ENCODE measurements around the gene LCN12. TPM values are rescaled to one million over a fixed set of nuclear protein-coding genes. Genes with fewer than 3 reads are reported as not detected.

The LCN12 gene
- total RNA-seq, 4 donors from 2014 or later, result not detected

DNA sequence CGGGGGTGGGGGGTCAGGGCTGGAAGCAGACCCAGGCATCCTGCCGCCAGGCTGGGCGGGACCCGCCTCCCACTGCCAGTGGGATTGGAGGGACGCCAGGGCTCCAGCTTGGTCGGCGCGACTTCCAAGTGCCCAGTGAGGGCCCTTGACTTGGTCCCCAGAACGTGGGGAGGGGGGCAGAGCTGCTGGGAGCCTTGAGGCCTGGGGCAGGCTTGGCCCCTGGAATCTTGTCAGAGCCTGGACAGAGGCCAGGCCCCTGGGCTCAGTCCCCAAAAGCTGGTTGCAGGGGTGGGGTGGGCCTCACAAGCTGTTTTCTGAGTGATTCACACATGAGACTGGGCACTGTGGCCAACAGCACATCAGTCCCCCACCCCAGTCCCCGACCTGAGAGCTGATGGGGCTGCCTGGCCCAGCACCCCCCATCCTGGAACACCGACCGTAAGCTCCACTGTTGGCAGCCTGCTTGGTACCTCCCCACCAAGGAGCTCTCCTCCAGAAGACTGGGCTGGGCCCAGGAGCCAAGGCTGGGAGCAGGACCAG lies 43.8 kb downstream of the LCN12 start:
- intact Hi-C loops (cut with DNase I), result no loop called here
- H3K4me3 ChIP-seq, result peak overlapping the region; percentile 31 to 75 (median 50)
- peaks cover 51 to 91% (median 55%) of the 10 kb centered on the region in 3 donors for H3K4me1 ChIP-seq
- peaks cover 0 to 2% (median 0%) of the 10 kb centered on the region in 3 donors for H3K9me3 ChIP-seq
- peaks cover 0 to 29% (median 0%) of the 10 kb centered on the region in 4 donors for H3K27me3 ChIP-seq
- WGBS, 2 donors, result 8 to 17% methylated on average over 2 to 7 of the region's 12 CpGs
- H3K27ac ChIP-seq, result peak overlapping the region; percentile 66 to 92 (median 80)
- peaks cover 0 to 16% (median 0%) of the 10 kb centered on the region in 3 donors for H3K36me3 ChIP-seq
- DNase-seq, result no peak
- TF ChIP-seq, protein P1, sequence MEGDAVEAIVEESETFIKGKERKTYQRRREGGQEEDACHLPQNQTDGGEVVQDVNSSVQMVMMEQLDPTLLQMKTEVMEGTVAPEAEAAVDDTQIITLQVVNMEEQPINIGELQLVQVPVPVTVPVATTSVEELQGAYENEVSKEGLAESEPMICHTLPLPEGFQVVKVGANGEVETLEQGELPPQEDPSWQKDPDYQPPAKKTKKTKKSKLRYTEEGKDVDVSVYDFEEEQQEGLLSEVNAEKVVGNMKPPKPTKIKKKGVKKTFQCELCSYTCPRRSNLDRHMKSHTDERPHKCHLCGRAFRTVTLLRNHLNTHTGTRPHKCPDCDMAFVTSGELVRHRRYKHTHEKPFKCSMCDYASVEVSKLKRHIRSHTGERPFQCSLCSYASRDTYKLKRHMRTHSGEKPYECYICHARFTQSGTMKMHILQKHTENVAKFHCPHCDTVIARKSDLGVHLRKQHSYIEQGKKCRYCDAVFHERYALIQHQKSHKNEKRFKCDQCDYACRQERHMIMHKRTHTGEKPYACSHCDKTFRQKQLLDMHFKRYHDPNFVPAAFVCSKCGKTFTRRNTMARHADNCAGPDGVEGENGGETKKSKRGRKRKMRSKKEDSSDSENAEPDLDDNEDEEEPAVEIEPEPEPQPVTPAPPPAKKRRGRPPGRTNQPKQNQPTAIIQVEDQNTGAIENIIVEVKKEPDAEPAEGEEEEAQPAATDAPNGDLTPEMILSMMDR (IDR thresholded peaks at IDR 0.05), result no peak

DNA sequence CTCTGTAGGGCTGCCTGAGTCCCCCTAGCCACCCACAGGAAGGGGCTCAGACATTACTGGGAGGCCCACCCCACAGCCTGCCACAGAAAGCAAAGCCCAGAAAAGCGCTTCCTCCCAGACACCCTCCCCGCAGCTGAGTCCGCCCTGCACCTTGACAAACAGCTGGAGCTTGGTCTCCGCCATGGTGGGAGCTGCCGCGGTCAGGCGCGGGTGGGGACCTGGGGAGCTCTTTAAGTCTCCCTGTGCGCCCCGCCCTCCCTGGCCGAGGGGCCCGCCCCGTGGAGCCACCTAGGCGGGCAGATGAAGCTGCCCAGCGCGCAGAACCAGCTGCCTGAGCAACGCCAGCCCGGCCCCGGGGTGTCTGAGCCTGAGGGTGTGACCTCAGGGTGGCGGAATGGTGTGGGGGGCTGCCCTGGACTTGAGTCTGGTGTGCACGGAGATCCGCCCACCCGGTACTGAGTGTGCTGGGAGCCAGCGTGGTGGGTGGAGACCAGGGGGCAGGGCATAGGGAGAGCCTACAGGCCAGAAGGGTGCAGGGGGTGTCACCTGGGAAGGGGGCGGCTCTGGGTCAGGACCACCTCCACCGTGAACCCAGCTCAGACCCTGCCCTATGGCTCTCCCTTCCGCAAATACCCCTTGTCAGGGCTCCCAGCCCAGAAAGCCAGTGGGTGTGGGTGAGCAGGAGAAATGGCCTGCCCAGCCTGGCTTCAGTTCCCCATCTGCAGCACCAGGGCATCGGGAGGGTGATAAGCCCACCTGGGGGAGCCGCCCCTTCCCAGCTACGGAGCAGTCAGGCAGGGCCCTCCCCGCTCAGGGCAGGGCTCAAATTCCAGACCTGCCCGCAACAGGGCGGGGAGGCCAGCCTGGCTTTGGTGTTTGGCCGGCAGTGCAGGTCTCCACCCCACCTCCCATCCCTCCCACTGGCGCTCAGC lies 44.6 kb downstream of the LCN12 start, which contains the start of gene CLIC3:
CLIC3 (minus strand) TSS at position 208 of the 932 bp plus-strand sequence; CDS start at position 183, 25 bp downstream.
- no peaks in the 10 kb centered on the region for H3K9me3 ChIP-seq
- 15% methylated on average over 3 of the region's 35 CpGs; no CpG with 5 or more reads in 1 of the 2 donors for WGBS, 2 donors
- peak in 1 of 4 donors; percentile 26 for TF ChIP-seq POLR2A (IDR thresholded peaks at IDR 0.05)
- TF ChIP-seq, protein P1 (IDR thresholded peaks at IDR 0.05), result no peak
- H3K27ac ChIP-seq, result peak within 1 kb of the TSS; percentile 66 to 92 (median 80)
- H3K4me3 ChIP-seq, result peak within 1 kb of the TSS; percentile 31 to 75 (median 50)
- peaks cover 51 to 87% (median 55%) of the 10 kb centered on the region in 3 donors for H3K4me1 ChIP-seq
- H3K36me3 ChIP-seq, result peaks cover 0 to 16% (median 0%) of the 10 kb centered on the region in 3 donors
- intact Hi-C loops (cut with DNase I), result no loop called here
- peaks cover 0 to 29% (median 0%) of the 10 kb centered on the region in 4 donors for H3K27me3 ChIP-seq
- DNase-seq, result no peak

DNA sequence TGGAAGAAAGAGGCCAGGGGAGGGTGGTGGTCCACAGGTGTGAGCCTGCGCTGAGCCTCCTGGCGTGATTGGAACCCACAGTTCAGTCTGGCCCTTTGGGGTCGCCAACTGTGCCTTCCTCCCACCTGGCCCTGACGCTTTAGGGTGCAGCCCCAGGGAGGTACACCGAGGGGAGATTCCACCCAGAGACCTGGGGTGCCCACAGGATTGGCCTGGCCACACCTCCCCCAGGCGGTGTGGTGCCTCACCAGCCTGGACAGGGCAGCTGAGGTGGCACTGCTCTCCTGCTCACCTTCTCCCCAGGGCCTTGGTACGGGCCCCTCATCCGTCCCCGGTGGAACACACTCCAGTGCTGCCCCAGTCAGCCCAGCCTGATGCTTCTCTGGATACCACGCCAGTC lies 45.3 kb downstream of the LCN12 start:
- Histone ChIP-seq H3K4me1 (peaks cover 51 to 80% (median 55%) of the 10 kb centered on the region in 3 donors), H3K9me3 (no peaks in the 10 kb centered on the region), H3K36me3 (peaks cover 0 to 16% (median 0%) of the 10 kb centered on the region in 3 donors), H3K27ac (peak overlapping the region; percentile 66 to 92 (median 80)), H3K27me3 (peaks cover 0 to 29% (median 0%) of the 10 kb centered on the region in 4 donors), H3K4me3 (peak overlapping the region in 2 of 4 donors; percentile 37 to 75)
- TF ChIP-seq, protein P1 (IDR thresholded peaks at IDR 0.05), result no peak
- TF ChIP-seq POLR2A (IDR thresholded peaks at IDR 0.05), result no peak
- DNase-seq, result no peak
- WGBS, 2 donors, result 71 to 93% methylated on average over 3 to 5 of the region's 10 CpGs
- intact Hi-C loops (cut with DNase I), result no loop called here

DNA sequence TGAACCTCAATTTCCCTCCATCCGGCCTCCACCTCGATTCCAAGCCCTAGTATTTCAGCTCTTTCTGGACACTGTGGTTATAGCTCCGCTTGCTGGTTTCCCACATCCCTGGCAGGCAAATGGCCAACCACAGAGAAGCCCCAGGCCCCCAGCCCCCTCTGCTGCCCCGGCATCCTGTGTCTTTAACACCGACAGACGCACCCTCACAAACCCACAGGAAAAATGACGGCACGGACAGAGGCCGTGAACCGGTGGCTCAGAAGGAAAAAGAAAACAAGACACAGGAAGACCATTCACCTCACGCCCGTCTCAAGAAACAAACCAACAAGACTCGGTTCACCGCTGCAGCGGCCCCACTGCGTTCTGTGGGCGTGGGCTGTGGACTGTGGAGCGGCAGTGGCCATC lies 45.8 kb downstream of the LCN12 start:
- no peak for TF ChIP-seq POLR2A (IDR thresholded peaks at IDR 0.05)
- TF ChIP-seq, protein P1 (IDR thresholded peaks at IDR 0.05), result no peak
- peak overlapping the region; percentile 66 to 92 (median 80) for H3K27ac ChIP-seq
- H3K36me3 ChIP-seq, result peaks cover 0 to 16% (median 0%) of the 10 kb centered on the region in 3 donors
- no peaks in the 10 kb centered on the region for H3K9me3 ChIP-seq
- 31 to 69% methylated on average over 8 to 10 of the region's 18 CpGs for WGBS, 2 donors
- H3K4me3 ChIP-seq, result no peak overlapping the region
- intact Hi-C loops (cut with DNase I), result no loop called here
- peaks cover 48 to 75% (median 53%) of the 10 kb centered on the region in 3 donors for H3K4me1 ChIP-seq
- DNase-seq, result no peak
- peaks cover 0 to 29% (median 0%) of the 10 kb centered on the region in 4 donors for H3K27me3 ChIP-seq

All from esophagus squamous epithelium (tissue), 5 donors.